GM18507 (cell line): Measurements from ENCODE around the gene NME7.
A peak's percentile ranks its signal among the peaks of the same experiment; 100 is the strongest.
"Not testable (repeated sequence)": the region's sequence is repeated elsewhere in the genome, so short reads cannot be mapped to it uniquely, and the experiment has no call there.

ENCODE experiments used
- DNase-seq: peaks from one replicate; pipeline ENCODE4 v3.0.0; 2011; ENCODE audit warnings: low read depth; ENCODE audit not compliant: insufficient read length; ENCODE audit errors: extremely low spot score
- FAIRE-seq: peaks from 2 replicates; lab custom pipeline; 2011; peaks lifted over from hg19 to GRCh38; lab: Jason Lieb, UNC

The NME7 gene

DNA sequence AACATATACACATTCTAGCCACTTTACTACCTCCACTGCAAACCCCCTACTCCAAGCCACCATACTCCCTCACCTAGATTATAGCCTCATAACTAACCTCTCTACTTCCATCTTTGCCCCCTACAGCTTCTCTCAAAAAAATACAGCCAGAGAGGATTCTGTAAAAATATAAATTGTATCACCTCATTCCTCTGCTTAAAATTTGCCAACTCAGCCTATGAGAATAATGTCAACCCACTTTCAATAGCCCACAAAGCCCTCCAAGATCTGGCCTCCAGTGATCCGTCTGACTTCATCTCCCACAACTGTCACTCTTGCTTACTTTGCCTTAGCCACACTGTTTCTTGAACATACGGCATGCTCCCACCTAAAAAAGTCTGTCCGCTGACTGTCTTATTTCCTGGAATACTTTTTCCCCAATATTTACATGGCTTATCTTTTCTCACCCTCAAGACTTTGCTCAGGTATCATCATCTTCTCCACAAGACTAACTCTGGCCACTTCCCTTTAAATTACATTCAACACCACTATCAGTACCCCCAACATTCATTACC, 21.5 kb downstream of the NME7 start:
- FAIRE-seq, result no peak
- DNase-seq, result no peak

- FAIRE-seq, result peak; percentile 12
- DNase-seq, result no peak
These were observed 22.1 kb downstream of the NME7 start for GRCh38 chr1:169345511-169345910.

- FAIRE-seq, DNase-seq: not testable (repeated sequence)
These were observed 25.5 kb downstream of the NME7 start for GRCh38 chr1:169342096-169342495.

GRCh38 chr1:169340882-169341281, 26.7 kb downstream of the NME7 start:
- no peak for DNase-seq
- no peak for FAIRE-seq

- FAIRE-seq (no peak), DNase-seq (no peak)
These were observed 27.8 kb downstream of the NME7 start for GRCh38 chr1:169339773-169340172.

DNA sequence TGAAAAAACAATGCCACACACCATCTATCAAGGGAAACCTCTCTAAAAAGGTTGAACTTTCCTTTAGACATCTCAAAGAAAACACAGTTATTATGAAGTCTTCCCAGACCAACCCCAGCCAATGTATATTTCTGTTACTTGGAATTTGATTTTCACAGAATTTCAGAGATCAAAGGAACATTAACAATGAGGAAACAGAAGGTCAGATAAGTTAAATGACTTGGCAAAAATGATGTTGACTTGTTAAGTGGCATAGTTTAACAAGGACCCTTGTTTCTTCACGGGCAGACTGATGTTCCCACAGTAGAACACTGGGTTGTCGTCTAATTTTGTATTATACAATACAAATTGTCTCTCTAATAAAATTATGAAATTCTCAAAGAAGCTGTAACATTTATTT, 29.0 kb downstream of the NME7 start:
- FAIRE-seq (no peak), DNase-seq (no peak)

- not testable (repeated sequence) for DNase-seq, FAIRE-seq
These were observed 30.5 kb downstream of the NME7 start for GRCh38 chr1:169336947-169337715.

GRCh38 chr1:169334727-169335126, 32.9 kb downstream of the NME7 start:
- not testable (repeated sequence) for FAIRE-seq

DNA sequence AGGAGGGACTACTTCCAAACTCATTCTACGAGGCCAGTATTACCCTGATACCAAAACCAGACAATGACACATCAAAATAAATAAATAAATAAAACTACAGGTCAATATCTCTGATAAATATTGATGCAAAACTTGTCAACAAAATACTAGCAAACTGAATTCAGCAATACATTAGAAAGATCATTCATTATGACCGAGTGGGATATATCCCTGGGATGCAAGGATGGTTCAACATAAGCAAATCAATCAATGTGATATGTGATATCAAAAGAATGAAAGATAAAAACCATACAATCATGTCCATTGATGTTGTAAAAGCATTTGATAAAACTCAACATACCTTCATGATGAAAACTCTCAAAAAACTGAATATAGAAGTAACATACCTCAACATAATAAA, 36.7 kb downstream of the NME7 start:
- DNase-seq (no peak), FAIRE-seq (peak; percentile 50)

More at GRCh38 chr1:169334727-169335126, 32.9 kb downstream of the NME7 start:
- DNase-seq, result not testable (repeated sequence)

GRCh38 chr1:169329383-169329782, 38.2 kb downstream of the NME7 start:
- no peak for FAIRE-seq
- DNase-seq, result no peak

GRCh38 chr1:169327875-169328274, 39.7 kb downstream of the NME7 start:
- DNase-seq, result no peak
- FAIRE-seq, result no peak

GRCh38 chr1:169326956-169327268, 40.7 kb downstream of the NME7 start:
- FAIRE-seq, result peak; percentile 90
- peak; percentile 32 for DNase-seq

- DNase-seq (no peak), FAIRE-seq (no peak)
These were observed 41.2 kb downstream of the NME7 start for GRCh38 chr1:169326261-169326955.

DNA sequence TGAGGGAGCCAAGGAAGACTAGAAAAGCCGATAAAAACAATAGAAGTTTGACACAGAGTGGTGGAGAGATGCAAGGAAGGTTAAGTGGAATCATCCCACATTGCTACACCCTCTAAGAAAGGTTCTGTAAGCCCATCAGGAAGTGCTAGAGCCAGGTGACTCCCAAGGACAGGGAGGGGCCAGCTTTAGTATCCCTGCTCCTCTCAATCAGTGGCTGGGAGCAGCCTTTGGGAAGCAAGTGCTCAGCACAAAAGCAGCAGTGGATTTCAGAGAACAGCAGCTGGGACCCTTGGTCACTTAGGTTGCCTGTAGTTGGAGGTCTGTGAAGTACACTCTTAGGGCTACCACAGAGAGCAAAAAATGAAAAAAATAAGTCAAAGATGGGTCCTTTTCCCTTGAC, 42.5 kb downstream of the NME7 start:
- no peak for DNase-seq
- no peak for FAIRE-seq

DNA sequence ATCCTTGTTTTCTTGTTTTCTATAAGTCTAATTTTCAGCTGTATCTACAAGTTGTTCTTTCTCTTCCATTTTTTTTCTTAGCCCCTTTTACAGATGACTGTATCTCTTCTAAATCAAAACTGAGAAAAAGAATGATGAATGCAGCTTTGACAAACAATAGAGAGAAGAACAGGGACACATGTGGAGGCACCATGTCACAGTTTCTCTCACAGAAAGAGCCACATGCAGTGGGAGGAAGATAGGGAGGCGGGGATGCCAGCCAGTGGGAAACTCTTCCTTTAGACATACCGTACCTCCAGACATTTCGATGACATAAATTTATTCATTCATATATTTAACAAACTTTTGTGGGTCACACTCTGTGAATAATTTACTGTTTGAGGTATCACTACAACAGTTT, 45.5 kb downstream of the NME7 start:
- no peak for DNase-seq
- no peak for FAIRE-seq

GRCh38 chr1:169321539-169321938, 46.1 kb downstream of the NME7 start:
- FAIRE-seq (no peak), DNase-seq (no peak)

DNA sequence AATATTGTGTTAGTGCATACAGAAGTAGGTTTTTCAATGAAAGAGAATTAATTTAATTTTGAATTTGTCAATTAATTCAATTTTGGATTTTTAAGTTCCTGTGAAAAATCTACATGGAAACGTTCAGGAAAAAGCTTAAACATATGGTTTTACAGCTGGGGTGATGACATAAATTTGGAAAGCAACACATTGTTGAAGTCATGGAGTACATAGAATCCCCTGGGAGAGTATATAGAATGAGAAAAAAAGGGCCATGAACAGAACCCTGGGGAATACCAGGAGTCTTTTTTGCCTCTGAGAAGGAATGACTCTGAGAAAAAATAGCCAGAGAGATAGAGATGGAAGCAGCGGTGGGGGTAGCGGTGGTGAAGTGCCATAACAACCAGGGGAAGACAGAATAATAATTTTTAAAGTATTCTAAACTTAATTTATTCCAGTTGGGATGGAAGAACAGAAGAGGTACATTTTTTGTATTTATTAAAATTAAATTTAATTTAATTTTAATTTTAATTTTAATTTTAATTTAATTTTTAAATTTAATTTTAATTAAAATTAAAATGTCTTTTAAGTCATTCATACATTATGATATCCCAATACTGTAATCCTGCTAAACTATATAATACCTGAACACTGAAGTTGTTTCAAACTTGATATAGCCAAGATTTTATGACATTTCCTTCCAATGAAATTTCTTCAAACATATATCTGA, 48.9 kb downstream of the NME7 start:
- DNase-seq (no peak), FAIRE-seq (no peak)

DNA sequence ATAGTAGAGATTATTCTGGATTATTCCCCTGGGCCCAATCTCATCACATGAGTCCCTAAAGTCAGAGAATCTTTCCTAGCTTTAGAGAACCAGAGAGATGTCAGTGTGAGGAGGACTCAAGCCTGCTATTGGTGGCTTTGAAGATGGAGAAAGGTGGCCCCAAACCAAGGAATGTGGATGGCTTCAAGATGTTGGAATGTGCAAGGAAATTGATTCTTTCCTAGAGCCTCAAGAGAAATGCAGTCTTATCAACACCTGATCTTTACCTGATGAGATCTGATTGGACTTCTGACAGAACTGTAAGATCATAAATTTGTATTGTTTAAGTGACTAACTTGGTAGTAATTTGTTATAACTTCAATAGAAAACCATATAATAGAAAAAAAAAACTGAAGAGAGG, 51.0 kb downstream of the NME7 start:
- DNase-seq, result no peak
- FAIRE-seq, result no peak

- no peak for FAIRE-seq
These were observed 55.3 kb downstream of the NME7 start for GRCh38 chr1:169312084-169312954.

More at GRCh38 chr1:169312084-169312954, 55.3 kb downstream of the NME7 start:
- no peak for DNase-seq
